ENCODE measurements around the gene OSBP2. TPM values are rescaled to one million over a fixed set of nuclear protein-coding genes. Genes with fewer than 3 reads are reported as not detected.

OSBP2 gene
- total and polyA plus RNA-seq, 10 of the 15 experiments (the other 5 are each of a cell fraction or from before 2014, with no cell fraction given) = 0.11 to 7.7 (median 3.6) TPM

DNA sequence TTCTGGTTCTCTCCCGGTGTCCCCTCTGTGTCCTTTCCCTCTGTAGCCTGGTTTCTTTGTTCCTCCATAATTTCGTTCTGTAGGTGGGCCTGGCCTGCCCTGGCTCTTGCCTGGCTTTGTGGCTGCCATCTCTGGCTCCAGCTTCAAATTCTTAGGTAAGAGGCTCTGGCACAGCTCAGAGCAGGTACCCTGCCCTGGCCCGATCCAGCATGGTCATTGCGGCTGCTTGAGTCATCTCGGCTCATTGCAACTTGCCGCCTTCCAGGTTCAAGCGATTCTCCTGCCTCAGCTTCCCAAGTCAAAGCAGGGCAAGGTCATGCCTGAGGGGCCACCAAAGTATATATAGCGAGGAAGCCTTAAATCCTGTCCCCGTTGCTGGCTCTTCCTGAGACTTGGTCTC is 76.0 kb downstream of the OSBP2 start:
- Histone ChIP-seq H3K79me2 (ENCODE audit: control insufficient read depth, insufficient read depth, low read length) (no peaks in the 10 kb centered on the region), H2AFZ (ENCODE audit: control insufficient read depth, low read depth, low read length) (no peak overlapping the region), H3K9me3 (replicated peaks; ENCODE audit: control insufficient read depth, insufficient read depth, low read length) (no peaks in the 10 kb centered on the region), H4K20me1 (ENCODE audit: control insufficient read depth, insufficient read depth) (no peaks in the 10 kb centered on the region; the same call in 1 of the 2 replicates), H3K27ac (ENCODE audit: control insufficient read depth, insufficient read depth) (no peak overlapping the region), H3K36me3 (ENCODE audit: control insufficient read depth in 2 of 2, insufficient read depth in 2 of 2, low read length in 1 of 2) (no peaks in the 10 kb centered on the region), H3K9ac (ENCODE audit: control insufficient read depth, insufficient read depth, low read length) (no peak overlapping the region), H3K4me1 (ENCODE audit: control insufficient read depth, insufficient read depth, low read length) (no peaks in the 10 kb centered on the region), H3K27me3 (replicated peaks in 1 of 2; ENCODE audit: control insufficient read depth in 2 of 2, insufficient read depth in 2 of 2, low read length in 1 of 2) (no peaks in the 10 kb centered on the region), H3K4me2 (ENCODE audit: control insufficient read depth, insufficient read depth) (no peak overlapping the region), H3K4me3 (no peak overlapping the region)
- FAIRE-seq = no peak
- SMC1A ChIA-PET (ENCODE audit: uncharacterized antibody, unreplicated experiment) = no interaction called here
- intact Hi-C loops (cut with micrococcal nuclease; ENCODE audit: unreplicated experiment) (no loop called here), in situ Hi-C loops (cut with MboI) (loop anchor here (25.0 kb wide), 1 partner anchor 142 kb away; no protein-coding TSS in a partner anchor)
- DNase-seq (ENCODE audit: low read depth, low spot score) = no peak
- WGBS (ENCODE audit: insufficient coverage, insufficient replicate concordance, low lambda C conversion rate, missing lambda C conversion rate) = 52% methylated on average over 9 of the region's 9 CpGs
- RAD21 ChIA-PET (ENCODE audit: unreplicated experiment) = no interaction called here
- no peak for ATAC-seq
- no TSS peak for BruUV-seq (replicated peaks)
- CTCF ChIA-PET = interaction anchor here (2.6 kb wide), 1 partner anchor 16 kb away, joined by 6 read pairs; no protein-coding TSS in a partner anchor
- POLR2A ChIA-PET = no interaction called here
- TF ChIP-seq, protein P1, sequence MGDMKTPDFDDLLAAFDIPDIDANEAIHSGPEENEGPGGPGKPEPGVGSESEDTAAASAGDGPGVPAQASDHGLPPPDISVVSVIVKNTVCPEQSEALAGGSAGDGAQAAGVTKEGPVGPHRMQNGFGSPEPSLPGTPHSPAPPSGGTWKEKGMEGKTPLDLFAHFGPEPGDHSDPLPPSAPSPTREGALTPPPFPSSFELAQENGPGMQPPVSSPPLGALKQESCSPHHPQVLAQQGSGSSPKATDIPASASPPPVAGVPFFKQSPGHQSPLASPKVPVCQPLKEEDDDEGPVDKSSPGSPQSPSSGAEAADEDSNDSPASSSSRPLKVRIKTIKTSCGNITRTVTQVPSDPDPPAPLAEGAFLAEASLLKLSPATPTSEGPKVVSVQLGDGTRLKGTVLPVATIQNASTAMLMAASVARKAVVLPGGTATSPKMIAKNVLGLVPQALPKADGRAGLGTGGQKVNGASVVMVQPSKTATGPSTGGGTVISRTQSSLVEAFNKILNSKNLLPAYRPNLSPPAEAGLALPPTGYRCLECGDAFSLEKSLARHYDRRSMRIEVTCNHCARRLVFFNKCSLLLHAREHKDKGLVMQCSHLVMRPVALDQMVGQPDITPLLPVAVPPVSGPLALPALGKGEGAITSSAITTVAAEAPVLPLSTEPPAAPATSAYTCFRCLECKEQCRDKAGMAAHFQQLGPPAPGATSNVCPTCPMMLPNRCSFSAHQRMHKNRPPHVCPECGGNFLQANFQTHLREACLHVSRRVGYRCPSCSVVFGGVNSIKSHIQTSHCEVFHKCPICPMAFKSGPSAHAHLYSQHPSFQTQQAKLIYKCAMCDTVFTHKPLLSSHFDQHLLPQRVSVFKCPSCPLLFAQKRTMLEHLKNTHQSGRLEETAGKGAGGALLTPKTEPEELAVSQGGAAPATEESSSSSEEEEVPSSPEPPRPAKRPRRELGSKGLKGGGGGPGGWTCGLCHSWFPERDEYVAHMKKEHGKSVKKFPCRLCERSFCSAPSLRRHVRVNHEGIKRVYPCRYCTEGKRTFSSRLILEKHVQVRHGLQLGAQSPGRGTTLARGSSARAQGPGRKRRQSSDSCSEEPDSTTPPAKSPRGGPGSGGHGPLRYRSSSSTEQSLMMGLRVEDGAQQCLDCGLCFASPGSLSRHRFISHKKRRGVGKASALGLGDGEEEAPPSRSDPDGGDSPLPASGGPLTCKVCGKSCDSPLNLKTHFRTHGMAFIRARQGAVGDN (IDR thresholded peaks at IDR 0.05) = no peak
- TF ChIP-seq POLR2AphosphoS5 (IDR thresholded peaks at IDR 0.05; ENCODE audit: low read length) (no peak), NFYA (IDR thresholded peaks at IDR 0.05; ENCODE audit: borderline replicate concordance, low read depth, low read length) (no peak), SMARCA5 (IDR thresholded peaks at IDR 0.05) (no peak), ZNF207 (IDR thresholded peaks at IDR 0.05; ENCODE audit: borderline replicate concordance) (no peak), SMAD1 (IDR thresholded peaks at IDR 0.05; ENCODE audit: low read depth, partially characterized antibody) (no peak), SMAD5 (IDR thresholded peaks at IDR 0.05; ENCODE audit: low read depth) (no peak), BRCA1 (IDR thresholded peaks at IDR 0.05; ENCODE audit: low read depth, low read length) (no peak)
- TF ChIP-seq, protein P2, sequence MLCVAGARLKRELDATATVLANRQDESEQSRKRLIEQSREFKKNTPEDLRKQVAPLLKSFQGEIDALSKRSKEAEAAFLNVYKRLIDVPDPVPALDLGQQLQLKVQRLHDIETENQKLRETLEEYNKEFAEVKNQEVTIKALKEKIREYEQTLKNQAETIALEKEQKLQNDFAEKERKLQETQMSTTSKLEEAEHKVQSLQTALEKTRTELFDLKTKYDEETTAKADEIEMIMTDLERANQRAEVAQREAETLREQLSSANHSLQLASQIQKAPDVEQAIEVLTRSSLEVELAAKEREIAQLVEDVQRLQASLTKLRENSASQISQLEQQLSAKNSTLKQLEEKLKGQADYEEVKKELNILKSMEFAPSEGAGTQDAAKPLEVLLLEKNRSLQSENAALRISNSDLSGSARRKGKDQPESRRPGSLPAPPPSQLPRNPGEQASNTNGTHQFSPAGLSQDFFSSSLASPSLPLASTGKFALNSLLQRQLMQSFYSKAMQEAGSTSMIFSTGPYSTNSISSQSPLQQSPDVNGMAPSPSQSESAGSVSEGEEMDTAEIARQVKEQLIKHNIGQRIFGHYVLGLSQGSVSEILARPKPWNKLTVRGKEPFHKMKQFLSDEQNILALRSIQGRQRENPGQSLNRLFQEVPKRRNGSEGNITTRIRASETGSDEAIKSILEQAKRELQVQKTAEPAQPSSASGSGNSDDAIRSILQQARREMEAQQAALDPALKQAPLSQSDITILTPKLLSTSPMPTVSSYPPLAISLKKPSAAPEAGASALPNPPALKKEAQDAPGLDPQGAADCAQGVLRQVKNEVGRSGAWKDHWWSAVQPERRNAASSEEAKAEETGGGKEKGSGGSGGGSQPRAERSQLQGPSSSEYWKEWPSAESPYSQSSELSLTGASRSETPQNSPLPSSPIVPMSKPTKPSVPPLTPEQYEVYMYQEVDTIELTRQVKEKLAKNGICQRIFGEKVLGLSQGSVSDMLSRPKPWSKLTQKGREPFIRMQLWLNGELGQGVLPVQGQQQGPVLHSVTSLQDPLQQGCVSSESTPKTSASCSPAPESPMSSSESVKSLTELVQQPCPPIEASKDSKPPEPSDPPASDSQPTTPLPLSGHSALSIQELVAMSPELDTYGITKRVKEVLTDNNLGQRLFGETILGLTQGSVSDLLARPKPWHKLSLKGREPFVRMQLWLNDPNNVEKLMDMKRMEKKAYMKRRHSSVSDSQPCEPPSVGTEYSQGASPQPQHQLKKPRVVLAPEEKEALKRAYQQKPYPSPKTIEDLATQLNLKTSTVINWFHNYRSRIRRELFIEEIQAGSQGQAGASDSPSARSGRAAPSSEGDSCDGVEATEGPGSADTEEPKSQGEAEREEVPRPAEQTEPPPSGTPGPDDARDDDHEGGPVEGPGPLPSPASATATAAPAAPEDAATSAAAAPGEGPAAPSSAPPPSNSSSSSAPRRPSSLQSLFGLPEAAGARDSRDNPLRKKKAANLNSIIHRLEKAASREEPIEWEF (IDR thresholded peaks at IDR 0.05; ENCODE audit: insufficient replicate concordance, low read depth, low read length) = no peak
- TF ChIP-seq, protein P3, sequence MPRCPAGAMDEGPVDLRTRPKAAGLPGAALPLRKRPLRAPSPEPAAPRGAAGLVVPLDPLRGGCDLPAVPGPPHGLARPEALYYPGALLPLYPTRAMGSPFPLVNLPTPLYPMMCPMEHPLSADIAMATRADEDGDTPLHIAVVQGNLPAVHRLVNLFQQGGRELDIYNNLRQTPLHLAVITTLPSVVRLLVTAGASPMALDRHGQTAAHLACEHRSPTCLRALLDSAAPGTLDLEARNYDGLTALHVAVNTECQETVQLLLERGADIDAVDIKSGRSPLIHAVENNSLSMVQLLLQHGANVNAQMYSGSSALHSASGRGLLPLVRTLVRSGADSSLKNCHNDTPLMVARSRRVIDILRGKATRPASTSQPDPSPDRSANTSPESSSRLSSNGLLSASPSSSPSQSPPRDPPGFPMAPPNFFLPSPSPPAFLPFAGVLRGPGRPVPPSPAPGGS (IDR thresholded peaks at IDR 0.05; ENCODE audit: borderline replicate concordance, insufficient read depth, low read depth, low read length, poor library complexity, severe bottlenecking) = no peak
